C4-2B (cell line): ENCODE measurements around the gene APOBEC3A.

Source experiments
- CTCF ChIP-seq: fragments of 450-650 bp; conservative IDR thresholded peaks from 2 replicates; pipeline ENCODE4 v1.5.1; 2017; ENCODE audit warnings: mild to moderate bottlenecking
- ZFX ChIP-seq: fragments of 450-650 bp; IDR thresholded peaks from 2 replicates; pipeline ENCODE4 v1.6.1; 2017

- no peak for TF ChIP-seq CTCF
- no peak for TF ChIP-seq ZFX
Observed at GRCh38 chr22:39010946-39011345, 53.5 kb downstream of the APOBEC3A start.
